Measurements from ENCODE around the gene SLC3A2.

Gene SLC3A2

GRCh38 chr11:62912268-62912667, 31.6 kb downstream of the SLC3A2 start:
- no peak for DNase-seq

GRCh38 chr11:62914416-62914815, 33.7 kb downstream of the SLC3A2 start:
- no peak for DNase-seq

- no peak for DNase-seq
These were observed 37.3 kb downstream of the SLC3A2 start for GRCh38 chr11:62917906-62918502.

- DNase-seq, result peak; percentile 87
These were observed 37.8 kb downstream of the SLC3A2 start for GRCh38 chr11:62918531-62918930.

GRCh38 chr11:62919476-62919875, 38.8 kb downstream of the SLC3A2 start:
- DNase-seq, result no peak

- peak; percentile 60 for DNase-seq
These were observed 39.4 kb downstream of the SLC3A2 start for GRCh38 chr11:62919898-62920640.

GRCh38 chr11:62921201-62921572, 40.5 kb downstream of the SLC3A2 start, which contains the start of gene CHRM1:
TSS of gene CHRM1 (minus strand) at chr11:62921363. CDS start at chr11:62911100, 10,263 bp downstream.
- peak; percentile 40 for DNase-seq

- DNase-seq, result peak; percentile 53
These were observed 41.0 kb downstream of the SLC3A2 start for GRCh38 chr11:62921573-62922188.

GRCh38 chr11:62922189-62922589, 41.5 kb downstream of the SLC3A2 start:
- peak; percentile 54 for DNase-seq

GRCh38 chr11:62922653-62923431, 42.1 kb downstream of the SLC3A2 start:
- DNase-seq, result peak; percentile 79

GRCh38 chr11:62923601-62924411, 43.1 kb downstream of the SLC3A2 start:
- peak; percentile 65 for DNase-seq

- peak; percentile 93 for DNase-seq
These were observed 44.6 kb downstream of the SLC3A2 start for GRCh38 chr11:62925308-62925707.

- DNase-seq, result peak; percentile 66
These were observed 45.3 kb downstream of the SLC3A2 start for GRCh38 chr11:62925745-62926679.

GRCh38 chr11:62926680-62927455, 46.2 kb downstream of the SLC3A2 start:
- DNase-seq, result peak; percentile 51

- DNase-seq, result peak; percentile 48
These were observed 47.3 kb downstream of the SLC3A2 start for GRCh38 chr11:62928011-62928410.

GRCh38 chr11:62930157-62930556, 49.5 kb downstream of the SLC3A2 start:
- DNase-seq, result peak; percentile 41

- no peak for DNase-seq
These were observed 50.0 kb downstream of the SLC3A2 start for GRCh38 chr11:62930666-62931065.

GRCh38 chr11:62931499-62932278, 51.0 kb downstream of the SLC3A2 start:
- DNase-seq, result no peak

GRCh38 chr11:62933285-62933684, 52.6 kb downstream of the SLC3A2 start:
- no peak for DNase-seq
